ENCODE data around the gene SLC35D3.
"Not testable (repeated sequence)": the region's sequence is repeated elsewhere in the genome, so short reads cannot be mapped to it uniquely, and the experiment has no call there.

Gene SLC35D3

GRCh38 chr6:136923116-136923953 lies 1.2 kb downstream of the SLC35D3 start:
- no peak for DNase-seq

GRCh38 chr6:136923954-136924673 lies 2.0 kb downstream of the SLC35D3 start:
- no peak for DNase-seq

- no peak for DNase-seq
Observed at GRCh38 chr6:136926383-136926782, 4.3 kb downstream of the SLC35D3 start.

- peak; percentile 14 for DNase-seq
Observed at GRCh38 chr6:136927292-136927691, 5.2 kb downstream of the SLC35D3 start.

GRCh38 chr6:136930528-136930927 lies 8.4 kb downstream of the SLC35D3 start:
- no peak for DNase-seq

GRCh38 chr6:136932599-136932998 lies 10.5 kb downstream of the SLC35D3 start:
- DNase-seq: no peak

- no peak for DNase-seq
Observed at GRCh38 chr6:136945072-136945471, 23.0 kb downstream of the SLC35D3 start.

- DNase-seq: no peak
Observed at GRCh38 chr6:136945711-136946121, 23.6 kb downstream of the SLC35D3 start.

- no peak for DNase-seq
Observed at GRCh38 chr6:136947037-136947436, 24.9 kb downstream of the SLC35D3 start.

- not testable (repeated sequence) for DNase-seq
Observed at GRCh38 chr6:136949957-136950356, 27.9 kb downstream of the SLC35D3 start.

- no peak for DNase-seq
Observed at GRCh38 chr6:136950436-136951126, 28.5 kb downstream of the SLC35D3 start.

GRCh38 chr6:136952714-136953260 lies 30.7 kb downstream of the SLC35D3 start:
- no peak for DNase-seq

- no peak for DNase-seq
Observed at GRCh38 chr6:136955123-136955522, 33.0 kb downstream of the SLC35D3 start.

- DNase-seq: no peak
Observed at GRCh38 chr6:136956590-136957544, 34.8 kb downstream of the SLC35D3 start.

GRCh38 chr6:136958168-136958567 lies 36.1 kb downstream of the SLC35D3 start:
- DNase-seq: no peak

- DNase-seq: no peak
Observed at GRCh38 chr6:136959471-136959891, 37.4 kb downstream of the SLC35D3 start.

GRCh38 chr6:136959935-136960334 lies 37.8 kb downstream of the SLC35D3 start:
- not testable (repeated sequence) for DNase-seq

GRCh38 chr6:136960781-136961180 lies 38.7 kb downstream of the SLC35D3 start:
- DNase-seq: no peak

- no peak for DNase-seq
Observed at GRCh38 chr6:136961848-136962247, 39.7 kb downstream of the SLC35D3 start.

GRCh38 chr6:136962661-136963060 lies 40.6 kb downstream of the SLC35D3 start:
- DNase-seq: no peak

- no peak for DNase-seq
Observed at GRCh38 chr6:136963259-136963658, 41.2 kb downstream of the SLC35D3 start.

GRCh38 chr6:136964398-136964797 lies 42.3 kb downstream of the SLC35D3 start:
- no peak for DNase-seq
